Right hindlimb (tissue), 1 donor: ENCODE results near the gene FAM53A.

Experiments used
- DNase-seq: peaks from one replicate; pipeline ENCODE4 v3.0.0-alpha.2; 2018

The FAM53A gene

DNA sequence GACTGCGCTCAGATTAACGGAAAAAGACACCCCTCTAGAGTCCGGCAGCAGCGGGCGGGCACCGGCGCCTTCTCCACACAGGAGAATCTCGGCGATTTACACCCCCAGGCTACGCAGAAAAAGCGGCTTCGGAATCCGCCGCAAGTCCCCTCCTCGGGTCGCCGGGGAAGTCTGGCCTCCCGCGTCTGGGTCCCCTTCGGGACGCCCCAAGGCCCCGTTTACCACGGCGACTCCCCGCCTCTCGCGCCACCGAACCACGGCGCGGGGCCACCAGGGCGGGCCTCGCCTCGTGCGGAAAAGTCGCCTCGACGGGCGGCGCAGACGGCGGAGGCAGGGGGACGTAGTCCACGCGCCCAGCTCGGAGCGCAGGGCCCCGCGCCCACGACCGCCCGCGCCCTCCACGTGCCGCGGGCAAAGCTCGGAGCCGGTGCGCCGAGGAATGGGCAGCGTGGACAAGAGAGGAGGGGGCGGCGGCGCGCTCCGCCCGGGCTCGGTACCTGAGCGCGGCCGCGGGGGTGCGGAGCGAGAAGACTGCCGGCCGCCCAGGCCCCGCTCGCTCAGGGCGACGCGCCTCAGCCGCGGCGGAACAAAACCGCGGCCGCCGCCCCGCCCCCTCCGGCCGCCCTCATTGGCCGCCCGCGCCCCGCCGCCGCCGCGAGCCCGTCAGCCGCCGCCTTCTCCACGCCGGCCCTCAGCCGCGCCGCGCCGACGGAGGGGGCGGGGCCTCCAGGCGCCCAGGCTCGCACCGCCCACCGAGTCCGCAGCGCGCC lies at the start of gene FAM53A:
TSS of gene FAM53A (minus strand) at position 578 of the 770 bp plus-strand sequence. CDS start 15,572 bp downstream, outside the sequence.
- DNase-seq, result peak; percentile 93

DNA sequence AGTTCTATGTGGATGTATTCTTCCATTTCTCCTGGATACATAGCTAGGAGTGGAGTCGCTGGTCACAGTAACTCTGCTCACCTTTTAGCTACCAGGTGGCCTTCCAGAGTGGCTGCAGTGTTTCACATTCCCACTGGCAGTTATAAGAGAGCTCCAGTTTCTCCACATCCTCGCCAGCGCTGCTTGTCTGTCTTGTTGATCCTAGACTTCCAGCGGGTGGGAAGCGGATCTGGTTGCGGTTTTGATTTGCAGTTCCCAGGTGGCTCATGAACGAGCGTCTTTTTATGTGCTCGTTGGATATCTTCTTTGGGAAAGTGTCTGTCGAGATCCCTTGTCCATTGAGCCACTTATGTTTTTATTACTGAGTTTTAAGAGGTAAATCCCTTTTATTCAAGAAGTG lies 48.8 kb upstream of the FAM53A start:
- DNase-seq, result no peak

DNA sequence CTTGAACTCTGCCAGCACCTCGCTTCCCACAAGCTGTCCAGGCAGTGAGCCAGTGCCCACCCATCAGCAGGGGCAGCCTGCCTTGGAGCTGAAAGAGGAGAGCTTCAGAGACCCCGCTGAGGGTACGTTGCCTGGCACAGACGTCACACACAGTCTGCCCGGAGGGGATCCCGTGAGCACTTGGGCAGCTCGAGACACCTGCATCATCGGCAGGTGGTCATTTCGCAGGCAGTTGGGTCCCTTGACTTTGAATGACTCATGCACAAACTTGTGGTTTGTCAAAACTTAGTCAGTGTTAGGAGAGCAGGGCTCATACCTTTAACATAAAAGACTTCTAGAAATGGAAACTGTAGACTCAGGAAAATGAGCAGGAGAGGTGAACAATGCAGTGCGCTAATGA lies 47.1 kb upstream of the FAM53A start:
- DNase-seq, result no peak

- DNase-seq, result no peak
Observed at GRCh38 chr4:1730532-1731135, 46.5 kb upstream of the FAM53A start.

- no peak for DNase-seq
Observed at GRCh38 chr4:1728061-1728980, 44.2 kb upstream of the FAM53A start.

GRCh38 chr4:1727117-1728031 lies 43.3 kb upstream of the FAM53A start:
- no peak for DNase-seq

GRCh38 chr4:1726146-1726934 lies 42.2 kb upstream of the FAM53A start:
- DNase-seq, result peak; percentile 88

DNA sequence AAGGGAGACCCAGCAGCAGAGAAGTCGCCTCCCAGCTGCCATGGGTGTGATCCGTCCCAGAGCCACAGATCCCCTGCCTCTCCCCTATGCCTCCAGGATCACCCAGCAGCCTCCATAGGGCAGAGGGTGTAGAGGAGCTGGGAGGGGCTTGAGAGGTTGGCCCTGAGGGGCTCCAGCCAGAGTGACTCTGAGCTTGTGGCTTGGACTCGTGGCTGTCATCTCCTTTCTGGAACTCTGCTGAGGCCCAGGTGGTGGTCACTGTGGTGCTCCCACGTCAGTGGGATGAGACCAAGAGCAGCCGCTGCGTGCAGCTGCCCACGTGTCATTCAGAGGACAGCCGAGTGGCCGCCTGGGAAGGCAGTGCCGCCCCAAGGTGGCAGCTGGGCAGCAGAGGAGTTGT lies 41.4 kb upstream of the FAM53A start:
- DNase-seq, result no peak

DNA sequence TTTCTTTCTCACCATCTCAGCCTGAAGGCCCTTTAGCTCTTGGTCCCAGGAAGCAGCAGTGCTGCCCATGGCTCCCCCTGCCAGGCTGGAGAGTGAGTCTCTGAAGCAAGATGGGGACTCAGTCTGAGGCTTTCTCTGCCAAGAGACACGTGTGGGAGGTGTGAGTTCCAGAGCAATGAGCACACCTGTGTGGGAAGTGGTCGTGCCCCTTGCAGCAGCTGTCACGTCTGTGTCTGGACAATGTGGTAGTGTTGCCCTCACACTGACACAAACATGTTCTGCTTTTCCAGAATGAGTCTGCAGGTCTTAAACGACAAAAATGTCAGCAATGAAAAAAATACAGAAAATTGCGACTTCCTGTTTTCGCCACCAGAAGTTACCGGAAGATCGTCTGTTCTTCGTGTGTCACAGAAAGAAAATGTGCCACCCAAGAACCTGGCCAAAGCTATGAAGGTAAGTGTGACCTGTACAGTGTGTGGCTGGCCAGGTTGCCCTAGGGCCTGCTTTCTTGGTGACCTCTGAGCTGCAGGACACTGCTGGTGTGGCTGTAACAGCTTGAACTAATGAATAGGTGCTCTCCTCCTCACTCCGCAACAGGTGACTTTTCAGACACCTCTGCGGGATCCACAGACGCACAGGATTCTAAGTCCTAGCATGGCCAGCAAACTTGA lies 39.2 kb upstream of the FAM53A start:
- no peak for DNase-seq

DNA sequence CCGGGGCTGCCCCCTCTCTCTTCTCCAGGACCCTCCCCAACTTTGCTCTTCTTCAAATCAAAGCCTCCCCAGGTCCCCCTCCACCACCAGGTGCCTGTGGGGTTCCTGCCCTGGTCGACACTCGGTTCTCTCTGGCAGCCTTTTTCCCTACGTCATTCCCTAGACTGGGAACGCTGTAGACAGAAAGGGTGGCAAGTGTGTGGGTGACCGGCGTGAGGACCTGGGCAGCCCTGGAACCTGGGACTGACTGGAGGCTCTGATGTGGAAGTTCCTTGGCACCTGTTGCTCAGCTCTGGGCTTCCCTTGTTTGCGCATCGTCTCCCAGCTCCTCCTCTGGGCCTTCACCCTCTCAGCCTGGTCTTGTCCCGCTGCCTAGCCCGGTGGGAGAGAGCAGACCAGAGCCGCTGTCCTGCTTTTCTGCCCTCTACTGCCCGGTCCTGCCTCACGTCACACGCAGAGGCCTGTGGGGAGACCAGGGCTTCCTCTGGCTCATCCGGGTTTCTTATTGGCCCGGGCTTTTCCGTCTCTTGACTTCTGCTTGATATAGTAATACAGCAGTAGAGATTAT lies 38.5 kb upstream of the FAM53A start:
- no peak for DNase-seq

GRCh38 chr4:1721666-1722550 lies 37.8 kb upstream of the FAM53A start:
- DNase-seq, result no peak

DNA sequence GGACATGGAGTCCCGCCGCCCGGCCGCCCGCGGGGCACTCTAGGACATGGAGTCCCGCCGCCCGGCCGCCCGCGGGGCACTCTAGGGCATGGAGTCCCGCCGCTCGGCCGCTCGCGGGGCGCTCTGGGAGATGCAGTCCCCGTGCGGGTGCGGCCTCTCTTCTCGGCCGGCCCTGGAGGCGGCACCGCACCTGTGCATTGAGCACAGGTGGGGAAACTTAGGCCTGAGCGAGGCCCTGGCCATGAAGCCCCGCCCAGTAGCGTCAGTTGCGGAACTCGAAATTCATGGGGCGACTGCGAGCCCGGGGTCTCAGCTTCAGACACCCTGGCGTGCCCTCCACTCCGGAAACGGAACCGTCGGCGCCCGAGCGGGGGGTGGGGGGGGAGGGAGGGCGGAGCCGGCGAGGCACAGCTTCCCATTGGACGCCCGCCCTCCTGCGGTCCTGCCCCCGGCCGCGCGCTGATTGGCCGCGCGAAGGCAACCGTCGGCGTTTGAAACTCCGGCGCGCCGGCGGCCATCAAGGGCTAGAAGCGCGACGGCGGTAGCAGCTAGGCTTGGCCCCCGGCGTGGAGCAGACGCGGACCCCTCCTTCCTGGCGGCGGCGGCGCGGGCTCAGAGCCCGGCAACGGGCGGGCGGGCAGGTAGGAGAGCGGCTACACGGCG lies 37.0 kb upstream of the FAM53A start, which contains the start of the genes TACC3 and TMEM129:
TSS of gene TACC3 (plus strand) at position 519 of the 663 bp plus-strand sequence. CDS start 1,901 bp downstream, outside the sequence.
TSS of gene TMEM129 (minus strand) at position 321 of the 663 bp plus-strand sequence. CDS start 486 bp downstream, outside the sequence.
- DNase-seq, result peak; percentile 98

GRCh38 chr4:1720163-1720983 lies 36.3 kb upstream of the FAM53A start:
- peak; percentile 52 for DNase-seq

- no peak for DNase-seq
Observed at GRCh38 chr4:1718095-1718850, 34.2 kb upstream of the FAM53A start.

- DNase-seq, result no peak
Observed at GRCh38 chr4:1717129-1718094, 33.3 kb upstream of the FAM53A start.
